Measurements from ENCODE around the gene CDIPT.
"Not testable (repeated sequence)": the region's sequence is repeated elsewhere in the genome, so short reads cannot be mapped to it uniquely, and the experiment has no call there.

CDIPT gene, protein sequence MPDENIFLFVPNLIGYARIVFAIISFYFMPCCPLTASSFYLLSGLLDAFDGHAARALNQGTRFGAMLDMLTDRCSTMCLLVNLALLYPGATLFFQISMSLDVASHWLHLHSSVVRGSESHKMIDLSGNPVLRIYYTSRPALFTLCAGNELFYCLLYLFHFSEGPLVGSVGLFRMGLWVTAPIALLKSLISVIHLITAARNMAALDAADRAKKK

DNA sequence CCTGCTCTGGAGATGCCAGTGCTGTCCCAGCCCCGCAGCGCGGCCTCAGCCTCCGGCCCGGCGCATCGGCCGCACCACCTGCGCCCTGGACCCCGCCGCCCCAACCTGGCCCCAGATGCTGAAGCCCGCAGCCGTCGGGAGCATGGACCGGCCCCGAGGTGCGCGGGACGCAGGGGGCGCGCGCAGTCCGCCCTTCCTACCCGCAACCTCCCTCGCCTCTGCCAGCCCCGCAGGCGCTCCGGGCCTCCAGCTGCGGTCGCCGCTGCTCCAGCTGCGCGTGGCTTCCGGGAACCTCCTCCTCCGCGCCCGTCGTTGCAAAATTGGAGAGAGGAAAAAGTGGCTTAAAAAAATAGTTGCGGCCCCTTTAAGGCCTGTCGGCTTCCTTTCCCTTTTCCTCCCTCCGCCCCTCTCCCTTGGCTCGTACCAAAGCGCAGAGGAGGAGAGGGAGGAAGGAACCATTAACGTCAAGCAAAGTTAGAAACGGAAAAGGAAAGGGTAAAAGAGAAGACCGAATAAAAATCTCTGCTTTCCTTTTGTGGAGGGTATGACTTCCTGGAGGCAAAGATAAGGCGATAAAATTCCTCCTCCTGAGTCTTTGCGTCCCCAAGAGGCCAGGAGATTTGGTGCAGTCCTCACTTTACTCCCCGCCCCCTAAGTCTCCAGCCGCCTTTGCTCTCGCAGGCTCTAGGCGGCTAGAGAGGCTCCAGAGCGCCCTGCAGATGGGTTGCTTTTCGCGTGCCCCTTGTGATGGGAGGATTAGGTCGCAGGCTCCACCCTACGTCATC lies at the start of gene CDIPT:
Gene CDIPT (minus strand): TSS at position 343 of the 785 bp plus-strand sequence. CDS start 369 bp downstream, outside the sequence.
- peak; percentile 81 to 91 (median 90) for DNase-seq (ENCODE audit: low read depth in 3 of 3)

DNA sequence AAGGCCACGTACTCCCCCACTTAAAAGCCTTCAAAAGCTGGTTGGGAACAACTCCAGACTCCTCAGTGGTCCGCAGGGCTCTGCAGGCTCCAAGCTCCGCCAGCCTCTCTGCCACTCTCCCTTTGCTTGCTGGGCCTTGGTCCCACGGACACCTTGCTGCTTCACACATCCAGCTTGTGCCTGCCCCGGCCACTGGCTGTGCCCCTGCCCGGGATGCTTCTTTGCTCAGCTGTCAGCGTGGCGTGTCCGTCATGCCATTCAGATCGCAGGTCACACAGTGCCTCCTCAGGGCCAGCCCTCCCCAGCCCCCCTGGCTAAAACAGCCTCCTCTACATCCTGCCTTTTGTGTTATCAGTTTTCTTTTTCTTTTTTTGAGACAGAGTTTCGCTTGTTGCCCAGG lies 49.1 kb upstream of the CDIPT start:
- DNase-seq (ENCODE audit: low read depth in 3 of 3): no peak

GRCh38 chr16:29911676-29912010 lies 48.6 kb upstream of the CDIPT start:
- DNase-seq (ENCODE audit: low read depth in 3 of 3): no peak

- no peak for DNase-seq (ENCODE audit: low read depth in 3 of 3)
Observed at GRCh38 chr16:29910819-29911675, 48.0 kb upstream of the CDIPT start.

DNA sequence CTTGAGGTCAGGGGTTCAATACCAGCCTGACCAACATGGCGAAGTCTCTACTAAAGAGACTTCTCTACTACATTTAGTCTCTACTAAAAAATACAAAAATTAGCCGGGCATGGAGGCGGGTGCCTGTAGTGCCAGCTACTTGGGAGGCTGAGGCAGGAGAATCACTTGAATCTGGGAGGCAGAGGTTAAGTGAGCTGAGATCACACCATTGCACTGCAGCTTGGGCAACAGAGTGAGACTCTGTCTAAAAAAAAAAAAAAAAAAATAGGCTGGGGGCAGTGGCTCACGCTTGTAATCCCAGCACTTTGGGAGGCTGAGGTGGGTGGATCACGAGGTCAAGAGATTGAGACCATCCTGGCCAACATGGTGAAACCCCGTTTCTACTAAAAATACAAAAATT lies 46.8 kb upstream of the CDIPT start:
- DNase-seq (ENCODE audit: low read depth in 3 of 3): not testable (repeated sequence)

GRCh38 chr16:29909391-29909790 lies 46.4 kb upstream of the CDIPT start:
- DNase-seq (ENCODE audit: low read depth in 3 of 3): no peak

DNA sequence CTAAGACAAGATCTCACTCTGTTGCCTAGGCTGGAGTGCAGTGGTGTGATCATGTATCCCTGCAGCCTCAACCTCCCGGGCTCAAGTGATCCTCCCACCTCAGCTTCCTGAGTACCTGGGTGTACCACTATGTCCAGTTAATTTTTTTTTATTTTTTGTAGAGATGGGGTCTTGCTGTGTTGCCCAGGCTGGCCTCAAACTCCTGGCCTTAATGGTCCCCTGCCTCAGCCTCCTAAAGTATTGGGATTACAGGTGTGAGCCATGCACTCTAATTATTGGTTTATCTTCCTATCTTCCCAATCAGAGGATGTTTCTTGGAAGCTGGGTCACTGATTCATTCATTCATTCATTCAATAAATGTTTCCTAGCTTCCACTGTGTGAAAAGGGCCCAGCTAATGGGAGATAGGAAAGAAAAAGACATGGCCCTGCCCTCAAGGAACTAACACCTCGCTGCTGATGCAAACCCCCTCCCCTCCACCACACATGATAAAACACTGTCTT lies 45.7 kb upstream of the CDIPT start:
- DNase-seq (ENCODE audit: low read depth in 3 of 3): no peak

GRCh38 chr16:29907973-29908372 lies 44.9 kb upstream of the CDIPT start:
- DNase-seq (ENCODE audit: low read depth in 3 of 3): no peak

GRCh38 chr16:29906520-29907244 lies 43.7 kb upstream of the CDIPT start:
- no peak for DNase-seq (ENCODE audit: low read depth in 3 of 3)

GRCh38 chr16:29905668-29906067 lies 42.6 kb upstream of the CDIPT start:
- no peak for DNase-seq (ENCODE audit: low read depth in 3 of 3)

GRCh38 chr16:29904947-29905346 lies 41.9 kb upstream of the CDIPT start:
- DNase-seq (ENCODE audit: low read depth in 3 of 3): no peak

DNA sequence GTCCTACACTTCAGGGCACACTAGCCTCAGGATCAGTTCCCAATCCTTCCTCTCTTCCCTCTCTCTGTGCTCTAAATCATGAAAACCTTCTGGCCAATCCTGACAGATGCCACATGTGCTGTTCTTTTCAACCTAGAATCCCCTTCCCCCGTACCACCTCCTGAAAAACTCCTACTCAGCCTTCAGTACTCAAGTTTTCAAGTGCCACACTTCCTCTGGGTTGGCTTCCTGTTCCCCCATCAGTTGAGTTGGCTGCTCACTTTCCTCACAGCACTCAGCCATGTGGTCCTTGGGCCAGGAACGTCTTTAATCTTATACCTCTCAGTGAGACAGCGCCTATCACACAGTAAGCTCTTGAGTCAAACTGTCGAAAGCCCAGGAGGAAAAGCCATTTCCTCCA lies 40.6 kb upstream of the CDIPT start:
- no peak for DNase-seq (ENCODE audit: low read depth in 3 of 3)

GRCh38 chr16:29901607-29901945 lies 38.5 kb upstream of the CDIPT start:
- no peak for DNase-seq (ENCODE audit: low read depth in 3 of 3)

GRCh38 chr16:29900888-29901606 lies 38.0 kb upstream of the CDIPT start:
- DNase-seq (ENCODE audit: low read depth in 3 of 3): no peak

DNA sequence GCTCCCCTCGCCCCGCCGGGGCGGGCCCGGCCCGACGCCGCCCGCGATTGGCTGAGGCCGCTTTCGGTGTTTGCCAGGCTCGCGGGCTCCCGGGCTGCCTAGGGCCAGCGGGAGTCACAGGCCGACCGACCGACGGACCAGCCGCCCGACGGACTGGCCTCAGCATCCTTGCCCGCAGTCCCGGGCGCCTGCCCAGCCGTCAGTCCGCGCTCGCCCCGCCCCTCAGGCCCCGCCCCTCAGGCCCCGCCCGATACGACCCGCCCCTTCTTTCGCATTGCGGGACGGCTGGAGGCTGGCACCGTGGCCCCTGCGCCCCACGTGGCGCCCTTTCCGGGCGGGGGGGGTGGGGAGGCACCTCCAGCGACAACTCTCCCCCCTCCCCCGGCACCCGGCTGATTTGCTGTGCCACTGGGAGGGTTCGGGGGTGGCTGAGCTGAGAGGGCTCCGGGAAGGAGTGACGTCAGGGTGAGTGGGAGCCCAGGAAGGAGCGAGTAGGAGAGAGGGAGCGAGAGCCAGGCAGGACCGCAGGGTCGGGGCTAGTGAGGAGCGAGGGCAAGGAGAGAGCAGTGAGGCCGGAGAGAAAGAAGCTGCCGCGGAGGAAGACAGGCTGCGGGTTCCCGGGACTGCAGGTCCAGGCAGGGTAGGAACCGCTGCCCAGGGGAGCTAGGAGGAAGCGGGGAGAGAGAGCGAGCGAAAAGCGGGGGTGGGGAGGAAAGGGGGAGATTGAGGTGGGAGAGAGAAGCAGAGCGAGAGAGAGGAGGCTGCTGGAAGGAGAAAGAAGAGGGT lies 37.3 kb upstream of the CDIPT start, which contains the start of gene ASPHD1:
Gene ASPHD1 (plus strand): TSS at position 387 of the 786 bp plus-strand sequence. CDS start 484 bp downstream, outside the sequence.
- DNase-seq (ENCODE audit: low read depth in 3 of 3): peak; percentile 37 to 69 (median 39)

DNA sequence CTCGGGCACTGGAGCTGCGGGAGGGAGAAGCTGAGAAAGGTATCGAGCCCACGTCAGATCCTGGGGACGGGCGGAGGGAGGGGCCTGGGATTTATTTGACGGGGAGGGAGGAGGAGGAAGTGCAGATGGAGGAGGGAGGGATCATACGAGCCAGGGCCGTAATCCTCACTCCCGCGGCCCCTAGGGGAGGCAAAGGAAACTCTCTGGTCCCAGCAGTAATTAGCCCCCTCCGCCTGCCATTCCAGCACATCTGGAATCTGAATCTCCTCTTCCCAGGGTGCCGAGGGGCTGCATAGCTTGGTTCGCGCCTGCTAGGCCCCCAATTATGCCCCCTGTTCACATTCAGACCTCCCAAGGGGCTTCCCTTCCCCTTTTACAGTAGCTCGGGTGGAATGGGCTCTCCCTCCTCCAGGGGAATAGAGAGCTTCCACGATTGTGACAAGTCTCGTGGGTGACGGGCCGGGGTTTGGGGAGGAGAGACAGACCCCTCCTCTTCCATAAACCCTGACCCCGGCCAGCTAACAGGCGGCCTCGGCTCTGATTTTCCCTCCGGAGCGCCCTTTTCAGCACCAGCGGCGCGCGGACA lies 36.6 kb upstream of the CDIPT start, which contains the start of gene SEZ6L2:
Gene SEZ6L2 (minus strand): TSS at position 35 of the 586 bp plus-strand sequence. CDS start 531 bp downstream, outside the sequence.
- DNase-seq (ENCODE audit: low read depth in 3 of 3): peak in 2 of 3 donors; percentile 62 to 73

DNA sequence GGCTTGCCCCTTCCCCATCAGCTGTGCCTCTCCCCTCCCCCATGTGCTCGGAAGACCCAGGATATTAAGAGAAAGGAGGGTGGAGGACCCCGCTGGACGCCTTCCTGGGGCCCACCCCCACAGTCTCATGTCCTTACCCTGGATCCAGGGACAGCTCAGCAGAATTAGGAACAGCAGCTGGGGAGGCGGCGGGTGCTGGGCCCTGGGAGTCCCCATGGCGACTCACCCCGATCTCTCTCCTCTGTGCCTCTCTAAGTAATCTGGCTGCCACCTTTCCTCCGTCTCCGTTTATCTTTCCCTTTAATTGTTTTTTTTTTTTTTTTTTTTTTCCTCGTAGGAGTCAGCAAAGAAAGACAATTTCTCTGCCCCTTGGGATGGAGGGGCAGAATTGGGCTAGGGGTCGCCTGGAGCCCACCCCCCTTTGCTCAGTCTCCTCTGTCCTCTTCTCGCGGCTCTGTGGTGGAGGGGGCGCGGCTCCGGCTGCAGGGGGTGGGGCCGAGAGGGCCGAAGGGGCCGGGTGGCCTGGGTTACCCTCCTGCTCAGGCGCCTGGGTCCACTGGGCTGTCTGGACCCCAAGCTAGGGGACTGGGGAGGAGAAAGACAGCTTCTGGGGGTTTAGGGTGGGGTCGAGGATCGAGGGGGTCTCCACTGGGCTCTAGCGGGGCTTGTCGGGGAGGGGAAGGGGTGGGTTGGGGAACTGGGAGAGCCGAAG lies 35.9 kb upstream of the CDIPT start:
- no peak for DNase-seq (ENCODE audit: low read depth in 3 of 3)

- no peak for DNase-seq (ENCODE audit: low read depth in 3 of 3)
Observed at GRCh38 chr16:29898135-29898803, 35.2 kb upstream of the CDIPT start.
